ENCODE measurements around the gene GSC.

GRCh38 chr14:94752591-94753436 lies 17.1 kb downstream of the GSC start:
- TF ChIP-seq, protein P1, sequence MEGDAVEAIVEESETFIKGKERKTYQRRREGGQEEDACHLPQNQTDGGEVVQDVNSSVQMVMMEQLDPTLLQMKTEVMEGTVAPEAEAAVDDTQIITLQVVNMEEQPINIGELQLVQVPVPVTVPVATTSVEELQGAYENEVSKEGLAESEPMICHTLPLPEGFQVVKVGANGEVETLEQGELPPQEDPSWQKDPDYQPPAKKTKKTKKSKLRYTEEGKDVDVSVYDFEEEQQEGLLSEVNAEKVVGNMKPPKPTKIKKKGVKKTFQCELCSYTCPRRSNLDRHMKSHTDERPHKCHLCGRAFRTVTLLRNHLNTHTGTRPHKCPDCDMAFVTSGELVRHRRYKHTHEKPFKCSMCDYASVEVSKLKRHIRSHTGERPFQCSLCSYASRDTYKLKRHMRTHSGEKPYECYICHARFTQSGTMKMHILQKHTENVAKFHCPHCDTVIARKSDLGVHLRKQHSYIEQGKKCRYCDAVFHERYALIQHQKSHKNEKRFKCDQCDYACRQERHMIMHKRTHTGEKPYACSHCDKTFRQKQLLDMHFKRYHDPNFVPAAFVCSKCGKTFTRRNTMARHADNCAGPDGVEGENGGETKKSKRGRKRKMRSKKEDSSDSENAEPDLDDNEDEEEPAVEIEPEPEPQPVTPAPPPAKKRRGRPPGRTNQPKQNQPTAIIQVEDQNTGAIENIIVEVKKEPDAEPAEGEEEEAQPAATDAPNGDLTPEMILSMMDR (IDR thresholded peaks at IDR 0.05 in 8 of 11, conservative IDR thresholded peaks at IDR 0.05 in 3 of 11), result no peak
- TF ChIP-seq POLR2A (IDR thresholded peaks at IDR 0.05), result no peak
- TF ChIP-seq POLR2AphosphoS5 (IDR thresholded peaks at IDR 0.05), result no peak

Data from spleen (tissue), 7 donors.